ENCODE measurements around the gene CSNK2B. TPM values are rescaled to one million over a fixed set of nuclear protein-coding genes. Genes with fewer than 3 reads are reported as not detected.

Gene CSNK2B
- total and polyA plus RNA-seq, 9 of the 15 experiments (the other 6 are each of a cell fraction or from before 2014, with no cell fraction given), result 120 to 1,126 (median 529) TPM

- TF ChIP-seq HOXB6 (CRISPR knock-in tag; IDR thresholded peaks at IDR 0.05; ENCODE audit: borderline replicate concordance) (peak; percentile 7; the same call in 1 of the 2 replicates), EGR1 (conservative IDR thresholded peaks at IDR 0.05) (no peak), NCOR1 (IDR thresholded peaks at IDR 0.05) (no peak), CREB3 (tag; conservative IDR thresholded peaks at IDR 0.05; ENCODE audit: low read depth) (no peak), HDAC1 (IDR thresholded peaks at IDR 0.05) (no peak), TGIF2 (CRISPR knock-in tag; IDR thresholded peaks at IDR 0.05) (no peak), ZNF764 (CRISPR knock-in tag; IDR thresholded peaks at IDR 0.05; ENCODE audit: low read depth) (no peak), BACH1 (tag; IDR thresholded peaks at IDR 0.05) (no peak), FOXO4 (CRISPR knock-in tag; IDR thresholded peaks at IDR 0.05) (no peak; the same call in 1 of the 2 replicates), MXD1 (CRISPR knock-in tag; IDR thresholded peaks at IDR 0.05; ENCODE audit: borderline replicate concordance, poor library complexity, severe bottlenecking) (peak; percentile 75), ZNF282 (CRISPR knock-in tag; IDR thresholded peaks at IDR 0.05) (no peak), ZNF444 (CRISPR knock-in tag; IDR thresholded peaks at IDR 0.05) (0 out of 2 replicates have a peak, but pooled peaks have one; percentile 24), VEZF1 (CRISPR knock-in tag; IDR thresholded peaks at IDR 0.05) (no peak), POLR3A (IDR thresholded peaks at IDR 0.05; ENCODE audit: borderline replicate concordance, extremely low read depth, insufficient read depth, insufficient read length) (no peak), ZNF584 (CRISPR knock-in tag; IDR thresholded peaks at IDR 0.05; ENCODE audit: low read depth) (no peak; the same call in 1 of the 2 replicates), ELF1 (tag; IDR thresholded peaks at IDR 0.05) (no peak), ZNF311 (CRISPR knock-in tag; IDR thresholded peaks at IDR 0.05) (no peak), SNRNP70 (optimal IDR thresholded peaks at IDR 0.05; ENCODE audit: low read depth, low read length) (no peak), NR2C1 (IDR thresholded peaks at IDR 0.05) (no peak), NR2C1 (tag; IDR thresholded peaks at IDR 0.05) (peak; percentile 62), ETV1 (tag; conservative IDR thresholded peaks at IDR 0.05; ENCODE audit: low read depth) (no peak), PHTF2 (CRISPR knock-in tag; IDR thresholded peaks at IDR 0.05) (0 out of 2 replicates have a peak, but pooled peaks have one; percentile 12)
These were observed 14.2 kb upstream of the CSNK2B start (continued) for GRCh38 chr6:31651602-31652191.
